Fibroblast of pulmonary artery (primary cell): ENCODE measurements around the gene SLX4.
A peak's percentile ranks its signal among the peaks of the same experiment; 100 is the strongest.

Source experiments
- DNase-seq: peaks from one replicate; pipeline ENCODE4 v3.0.0-alpha.2; 2010; ENCODE audit warnings: low read depth
- H3K4me3 ChIP-seq: replicated peaks from 2 replicates; pipeline ENCODE4 v1.5.1; 2011; ENCODE audit warnings: low read depth, mild to moderate bottlenecking, control low read depth, low read length, moderate library complexity
- TF ChIP-seq, protein P1 (sequence below): IDR thresholded peaks from 2 replicates; pipeline ENCODE4 v1.5.1; 2011; ENCODE audit warnings: mild to moderate bottlenecking, control low read depth, low read length, inconsistent platforms; ENCODE audit errors: missing control alignments

SLX4 gene

GRCh38 chr16:3645504-3646347, 34.3 kb upstream of the SLX4 start:
- DNase-seq, result no peak
- TF ChIP-seq, protein P1, sequence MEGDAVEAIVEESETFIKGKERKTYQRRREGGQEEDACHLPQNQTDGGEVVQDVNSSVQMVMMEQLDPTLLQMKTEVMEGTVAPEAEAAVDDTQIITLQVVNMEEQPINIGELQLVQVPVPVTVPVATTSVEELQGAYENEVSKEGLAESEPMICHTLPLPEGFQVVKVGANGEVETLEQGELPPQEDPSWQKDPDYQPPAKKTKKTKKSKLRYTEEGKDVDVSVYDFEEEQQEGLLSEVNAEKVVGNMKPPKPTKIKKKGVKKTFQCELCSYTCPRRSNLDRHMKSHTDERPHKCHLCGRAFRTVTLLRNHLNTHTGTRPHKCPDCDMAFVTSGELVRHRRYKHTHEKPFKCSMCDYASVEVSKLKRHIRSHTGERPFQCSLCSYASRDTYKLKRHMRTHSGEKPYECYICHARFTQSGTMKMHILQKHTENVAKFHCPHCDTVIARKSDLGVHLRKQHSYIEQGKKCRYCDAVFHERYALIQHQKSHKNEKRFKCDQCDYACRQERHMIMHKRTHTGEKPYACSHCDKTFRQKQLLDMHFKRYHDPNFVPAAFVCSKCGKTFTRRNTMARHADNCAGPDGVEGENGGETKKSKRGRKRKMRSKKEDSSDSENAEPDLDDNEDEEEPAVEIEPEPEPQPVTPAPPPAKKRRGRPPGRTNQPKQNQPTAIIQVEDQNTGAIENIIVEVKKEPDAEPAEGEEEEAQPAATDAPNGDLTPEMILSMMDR, result no peak
- H3K4me3 ChIP-seq, result no peak overlapping the region

GRCh38 chr16:3645108-3645503, 33.7 kb upstream of the SLX4 start:
- H3K4me3 ChIP-seq, result no peak overlapping the region
- TF ChIP-seq, protein P1, result no peak
- DNase-seq, result no peak

GRCh38 chr16:3643095-3643730, 31.8 kb upstream of the SLX4 start:
- no peak overlapping the region for H3K4me3 ChIP-seq
- no peak for DNase-seq
- TF ChIP-seq, protein P1, result no peak

DNA sequence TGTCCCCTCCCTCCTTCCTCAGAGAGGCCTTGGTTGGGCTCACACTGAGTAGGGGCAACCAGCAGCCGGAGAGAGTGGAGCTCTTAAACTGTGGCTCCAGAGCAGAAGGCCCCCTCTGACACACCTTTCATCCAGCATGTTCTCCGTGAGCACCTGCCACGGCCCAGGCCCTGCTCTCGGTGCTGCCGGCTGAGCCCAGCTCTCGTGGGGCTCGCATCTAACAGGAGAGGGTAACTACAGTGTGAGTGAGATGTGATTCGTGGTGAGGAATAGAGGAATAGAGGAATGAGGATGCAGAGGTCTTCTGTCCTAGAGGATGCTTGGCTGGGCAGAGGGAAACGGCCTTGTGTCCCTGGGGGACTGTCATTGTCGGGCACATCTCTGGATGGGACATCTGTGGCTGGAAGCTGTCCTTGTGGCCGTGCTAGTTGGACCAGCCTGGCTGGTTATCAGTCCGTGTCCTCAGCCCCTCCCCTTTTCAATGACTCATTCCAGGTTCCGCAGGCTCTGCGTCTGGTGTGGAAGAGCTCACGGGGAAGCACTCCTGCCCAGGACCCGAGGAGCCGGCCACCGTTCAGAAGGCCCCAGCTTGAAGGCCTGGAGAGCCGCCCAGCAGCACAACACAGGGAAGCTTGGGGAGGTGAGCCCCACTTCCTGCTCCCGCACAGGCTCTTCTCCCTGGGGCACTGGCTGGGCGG, 31.1 kb upstream of the SLX4 start:
- TF ChIP-seq, protein P1, result no peak
- H3K4me3 ChIP-seq, result no peak overlapping the region
- DNase-seq, result peak; percentile 53

DNA sequence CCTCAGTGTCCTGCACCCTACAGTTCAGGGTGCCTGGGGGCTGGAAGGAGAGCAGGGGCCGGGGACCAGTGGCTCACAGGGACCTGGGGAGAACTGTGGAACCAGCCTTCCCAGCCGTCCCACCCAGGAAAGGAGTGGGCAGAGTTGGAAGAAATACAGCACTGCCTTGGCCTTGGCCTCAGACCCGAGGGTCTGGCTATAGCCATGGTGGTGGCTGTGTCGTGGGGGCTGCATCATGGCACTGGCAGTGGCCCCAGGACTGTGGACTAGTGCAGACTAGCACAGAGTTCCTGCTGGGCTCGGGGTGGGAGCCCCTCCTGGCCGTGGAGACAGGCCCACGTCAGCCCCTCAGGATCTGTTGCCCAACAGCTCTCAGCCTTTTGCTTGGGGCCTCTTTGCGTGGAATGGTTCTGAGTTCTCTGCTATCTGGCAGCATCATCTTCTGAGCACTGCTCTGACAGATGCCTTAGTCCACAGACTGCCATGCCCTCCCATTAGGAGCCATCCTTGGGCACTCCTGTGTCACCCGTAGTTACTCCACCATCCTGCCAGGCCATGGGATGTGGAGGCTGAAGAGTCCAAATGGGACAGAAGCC, 30.5 kb upstream of the SLX4 start:
- DNase-seq, result no peak
- TF ChIP-seq, protein P1, result no peak
- no peak overlapping the region for H3K4me3 ChIP-seq

- DNase-seq, result no peak
- no peak overlapping the region for H3K4me3 ChIP-seq
- TF ChIP-seq, protein P1, result no peak
These were observed 29.5 kb upstream of the SLX4 start for GRCh38 chr16:3640632-3641501.
